Glomerular visceral epithelial cell (primary cell): ENCODE results near the gene ALS2.
A peak's percentile ranks its signal among the peaks of the same experiment; 100 is the strongest.
"Not testable (repeated sequence)": the region's sequence is repeated elsewhere in the genome, so short reads cannot be mapped to it uniquely, and the experiment has no call there.

Source experiments
- DNase-seq: peaks from one replicate; pipeline ENCODE4 v3.0.0-alpha.2; 2016; ENCODE audit errors: extremely low spot score

The ALS2 gene

GRCh38 chr2:201794294-201794693, 13.6 kb upstream of the ALS2 start:
- DNase-seq: no peak

DNA sequence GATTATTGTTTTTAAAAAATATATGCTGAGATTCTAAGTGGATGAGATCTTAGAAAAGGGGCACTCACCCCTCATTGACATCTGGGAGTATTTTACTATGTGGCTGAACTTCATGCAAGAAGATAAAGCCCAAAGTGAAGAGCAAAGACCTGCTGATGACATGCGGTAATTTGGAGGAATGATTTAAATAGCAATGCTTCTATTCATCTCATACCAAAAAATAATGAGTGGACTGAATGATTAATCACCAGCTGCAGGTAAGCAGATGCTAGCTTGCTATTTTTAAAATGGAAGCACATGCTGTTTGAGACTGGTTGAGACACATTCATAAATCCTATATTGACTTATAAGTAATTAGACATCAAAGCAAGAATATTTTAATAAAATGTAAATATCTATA, 12.9 kb upstream of the ALS2 start:
- no peak for DNase-seq

DNA sequence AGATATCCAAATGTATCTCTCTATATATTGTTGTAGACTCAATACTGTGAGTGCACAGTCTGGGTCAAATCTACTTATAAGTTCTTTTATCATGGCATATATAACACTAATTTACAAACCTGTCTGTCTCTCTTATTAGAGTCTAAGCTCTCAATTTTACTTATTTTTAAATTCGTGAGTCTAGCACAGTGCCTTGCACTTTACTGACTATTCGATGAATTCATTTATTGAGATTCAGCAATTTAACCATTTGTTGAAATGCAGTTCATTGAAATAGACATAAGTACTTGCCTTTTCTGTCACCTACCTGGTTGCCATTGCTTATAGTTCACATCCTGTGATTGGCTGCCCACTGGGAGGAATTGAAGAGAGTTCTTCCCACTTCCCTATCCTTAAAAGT, 10.3 kb upstream of the ALS2 start:
- no peak for DNase-seq

DNA sequence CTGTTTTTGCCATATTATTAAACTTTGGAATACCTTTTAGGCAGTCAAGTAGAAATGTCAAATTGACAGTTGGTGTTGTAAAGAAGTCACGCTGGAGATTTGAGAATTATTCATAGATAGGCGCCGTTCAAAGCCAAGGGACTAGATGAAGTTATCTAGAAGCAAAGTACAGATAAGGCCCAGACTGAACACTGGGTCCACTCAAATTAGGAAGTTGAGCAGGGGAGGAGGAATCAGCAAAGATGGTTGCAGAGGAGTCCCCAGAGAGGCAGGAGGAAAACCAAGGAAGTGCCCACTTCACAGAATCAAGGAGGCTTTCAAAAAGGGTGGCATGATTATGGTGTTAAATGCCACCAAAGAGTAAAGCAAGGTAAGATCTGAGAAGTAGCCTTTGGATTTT, 9.6 kb upstream of the ALS2 start:
- no peak for DNase-seq

GRCh38 chr2:201789395-201789794, 8.7 kb upstream of the ALS2 start:
- no peak for DNase-seq

DNA sequence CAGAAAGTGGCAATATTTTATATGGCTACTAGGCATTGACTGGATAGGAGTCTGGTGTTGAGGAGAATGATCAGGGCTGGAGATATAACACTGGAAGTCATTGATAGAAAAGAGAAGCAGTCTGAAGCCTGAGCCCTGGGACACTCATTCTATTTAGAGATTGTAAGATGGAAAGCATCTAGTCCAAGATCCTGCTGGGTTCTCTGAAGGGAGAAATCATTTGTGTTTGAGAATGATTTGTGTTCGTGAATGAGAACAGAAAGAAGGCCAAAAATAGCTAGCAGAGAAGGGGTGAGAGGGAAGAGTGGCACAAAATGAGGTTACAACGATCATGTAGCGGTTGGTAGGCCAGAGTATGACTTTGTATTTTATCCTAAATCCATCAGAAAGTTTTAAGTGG, 7.6 kb upstream of the ALS2 start:
- no peak for DNase-seq

DNA sequence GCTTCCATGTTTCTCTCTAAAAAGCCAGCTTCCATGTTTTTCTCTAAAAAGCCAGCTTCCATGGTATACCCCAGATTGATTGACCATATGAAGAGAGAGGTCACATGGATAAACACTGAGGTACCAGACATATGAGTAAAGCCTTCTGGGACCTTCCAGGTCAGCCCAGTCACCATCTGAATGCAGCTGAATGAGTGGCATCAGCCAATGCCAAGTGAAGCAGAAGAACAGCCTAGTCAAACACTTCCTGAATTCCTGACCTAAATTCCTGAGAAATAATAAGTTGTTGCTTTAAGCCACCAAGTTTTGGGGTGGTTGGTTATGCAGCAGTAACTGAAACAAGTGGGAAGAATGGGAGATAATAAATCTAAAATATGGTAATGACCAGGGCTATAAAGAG, 5.7 kb upstream of the ALS2 start:
- DNase-seq: peak; percentile 61

- no peak for DNase-seq
These were observed 4.4 kb upstream of the ALS2 start for GRCh38 chr2:201785135-201785534.

- no peak for DNase-seq
These were observed 3.8 kb upstream of the ALS2 start for GRCh38 chr2:201784563-201784962.

GRCh38 chr2:201781557-201782051, 871 bp upstream of the ALS2 start:
- DNase-seq: no peak

DNA sequence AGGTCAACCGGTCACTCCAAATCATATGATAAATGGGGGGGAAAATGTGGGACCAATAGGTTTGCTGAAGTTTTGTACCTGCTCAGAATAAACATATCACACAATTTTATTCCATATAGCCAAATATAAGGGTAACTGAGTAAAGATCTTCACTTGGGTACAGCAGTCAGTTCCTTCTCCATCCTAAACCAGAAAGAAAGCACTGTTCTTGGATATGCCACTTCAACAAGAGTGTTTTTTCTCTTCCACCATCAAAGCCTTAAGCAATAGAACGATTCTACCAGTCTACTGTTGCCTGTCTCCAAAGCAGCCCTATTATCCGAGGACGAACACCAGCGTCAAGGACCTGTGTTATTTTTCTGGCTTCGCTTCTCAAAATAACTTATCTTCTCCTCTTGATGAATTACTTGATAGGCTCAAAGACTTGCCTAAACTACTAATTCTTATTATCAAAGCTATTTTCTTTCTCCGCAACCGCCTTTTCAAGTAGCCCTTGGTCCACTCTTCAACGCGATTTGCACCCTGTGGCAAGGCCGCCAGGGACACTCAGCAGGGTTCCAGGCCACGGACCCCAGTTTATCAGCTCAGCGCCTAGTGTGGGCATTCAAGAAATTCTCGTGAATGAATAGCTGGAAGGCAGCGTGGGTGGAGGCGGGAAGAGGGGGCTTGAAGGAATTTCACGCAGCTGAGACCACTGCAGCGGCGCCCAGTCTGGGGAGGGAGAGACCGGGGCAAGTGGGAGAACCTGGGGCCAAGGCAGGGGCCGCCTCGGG, 646 bp downstream of the ALS2 start:
- DNase-seq: peak; percentile 53

- DNase-seq: no peak
These were observed 2.9 kb downstream of the ALS2 start for GRCh38 chr2:201777869-201778268.

DNA sequence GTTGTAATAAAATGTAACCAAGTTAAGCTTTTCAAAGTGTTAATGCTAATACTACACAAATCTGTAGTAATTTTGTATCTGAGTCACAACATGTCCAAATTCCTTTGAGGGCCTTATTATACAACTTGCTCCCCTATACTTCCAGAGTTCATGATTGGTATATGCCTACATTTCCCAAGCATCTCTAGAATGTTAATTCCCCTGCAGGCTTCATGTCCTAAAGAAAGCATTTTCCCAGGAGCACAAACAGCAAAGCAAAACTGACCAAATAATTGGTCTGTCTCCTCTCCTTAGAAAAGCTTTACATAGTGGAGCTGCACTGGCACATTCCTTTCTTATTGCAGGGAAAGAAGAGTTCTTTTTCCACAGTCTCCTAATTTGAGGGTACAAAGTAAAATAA, 3.7 kb downstream of the ALS2 start:
- DNase-seq: no peak

DNA sequence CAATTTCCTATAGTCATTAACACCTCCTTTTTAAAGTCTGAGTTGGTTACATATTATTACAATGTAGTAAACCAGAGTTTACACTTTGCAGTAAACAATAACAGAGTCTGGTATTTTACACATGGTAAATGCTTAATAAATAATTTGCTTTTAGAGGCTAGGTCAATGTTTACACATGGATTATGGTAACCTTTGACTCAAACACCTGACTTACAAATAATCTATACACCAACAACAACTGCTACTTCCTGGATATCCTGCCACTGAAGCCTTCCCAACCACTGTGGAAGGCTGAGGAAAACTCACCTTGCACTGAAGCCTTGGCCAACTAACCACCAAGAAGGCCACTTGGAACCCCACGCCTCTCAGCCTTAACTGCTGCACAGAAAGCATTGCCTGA, 5.4 kb downstream of the ALS2 start:
- no peak for DNase-seq

- no peak for DNase-seq
These were observed 6.2 kb downstream of the ALS2 start for GRCh38 chr2:201774546-201774945.

DNA sequence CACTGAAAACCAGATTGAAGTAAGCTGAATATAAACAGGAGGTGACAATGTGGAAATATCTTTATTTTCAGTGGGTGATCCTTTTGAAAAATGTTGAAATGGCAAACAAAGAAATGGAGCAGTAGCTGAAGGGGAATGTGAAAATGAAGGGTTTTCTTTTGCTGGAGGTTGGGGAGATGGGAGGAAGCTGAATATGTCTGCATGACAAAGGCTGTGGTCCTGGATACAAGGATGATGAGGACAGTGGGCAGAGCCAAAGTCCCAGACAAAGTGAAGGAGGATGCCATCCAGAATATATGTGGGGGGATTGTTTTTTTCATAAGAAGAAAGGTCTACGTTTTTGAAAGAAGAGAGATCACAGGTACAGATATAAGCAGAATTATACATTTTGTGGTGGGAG, 6.7 kb downstream of the ALS2 start:
- no peak for DNase-seq

DNA sequence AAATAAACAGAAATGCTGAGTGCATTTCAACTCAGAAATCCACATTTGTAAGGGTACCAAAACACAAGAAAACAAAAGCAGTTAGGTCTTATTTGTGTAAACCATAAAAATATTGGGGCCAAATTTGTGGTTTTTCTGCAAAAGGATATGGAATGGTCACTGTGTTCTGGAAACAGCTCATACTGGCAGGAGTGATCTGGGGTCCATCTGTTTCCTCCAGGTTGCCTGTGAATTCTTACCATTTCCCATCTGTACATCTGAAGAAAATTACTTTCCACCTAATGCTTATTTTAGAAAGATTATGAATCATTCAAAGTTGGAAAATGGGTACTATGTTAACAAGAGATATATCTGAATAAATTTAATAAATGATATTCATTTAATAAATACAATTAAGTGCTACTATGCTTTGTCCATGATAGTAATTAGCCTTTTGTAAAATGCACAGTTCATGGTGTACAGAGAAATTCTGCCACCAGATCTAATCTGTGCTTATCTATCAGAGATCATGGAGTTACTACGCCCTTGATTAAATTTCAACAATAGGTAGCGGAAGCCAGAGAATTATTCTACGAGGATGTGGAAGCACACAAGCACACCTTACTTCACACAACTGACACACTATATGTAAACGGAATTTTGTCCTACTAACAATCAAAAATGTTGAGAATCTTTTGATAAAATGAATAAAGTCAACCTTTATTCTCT, 10.9 kb downstream of the ALS2 start:
- no peak for DNase-seq

GRCh38 chr2:201768918-201769317, 11.8 kb downstream of the ALS2 start:
- no peak for DNase-seq

DNA sequence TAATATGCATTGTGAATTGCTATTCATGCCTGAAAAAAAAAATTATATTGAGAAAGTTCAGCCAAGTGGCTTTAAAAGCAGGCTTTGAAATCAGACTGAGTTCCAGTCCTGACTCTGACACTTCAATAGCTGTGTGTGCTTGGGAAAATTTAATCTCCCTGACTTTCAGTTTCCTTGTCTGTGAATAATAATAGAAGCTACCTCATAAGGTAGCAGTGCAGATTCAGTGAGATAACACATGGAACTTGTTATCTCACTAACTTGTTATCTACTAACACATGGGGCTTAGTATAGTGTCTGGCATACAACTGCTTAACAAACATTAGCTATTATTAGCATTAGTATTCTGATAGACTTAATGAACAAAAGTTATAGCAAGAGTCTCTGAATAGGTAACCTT, 14.9 kb downstream of the ALS2 start:
- no peak for DNase-seq

- DNase-seq: not testable (repeated sequence)
These were observed 16.3 kb downstream of the ALS2 start for GRCh38 chr2:201764469-201764868.

GRCh38 chr2:201761101-201761500, 19.6 kb downstream of the ALS2 start:
- DNase-seq: no peak

GRCh38 chr2:201759567-201759966, 21.2 kb downstream of the ALS2 start:
- DNase-seq: no peak

GRCh38 chr2:201758873-201759272, 21.9 kb downstream of the ALS2 start:
- no peak for DNase-seq
